ENCODE results near the gene KCNMB2.
"Not testable (repeated sequence)": the region's sequence is repeated elsewhere in the genome, so short reads cannot be mapped to it uniquely, and the experiment has no call there.

The KCNMB2 gene

DNA sequence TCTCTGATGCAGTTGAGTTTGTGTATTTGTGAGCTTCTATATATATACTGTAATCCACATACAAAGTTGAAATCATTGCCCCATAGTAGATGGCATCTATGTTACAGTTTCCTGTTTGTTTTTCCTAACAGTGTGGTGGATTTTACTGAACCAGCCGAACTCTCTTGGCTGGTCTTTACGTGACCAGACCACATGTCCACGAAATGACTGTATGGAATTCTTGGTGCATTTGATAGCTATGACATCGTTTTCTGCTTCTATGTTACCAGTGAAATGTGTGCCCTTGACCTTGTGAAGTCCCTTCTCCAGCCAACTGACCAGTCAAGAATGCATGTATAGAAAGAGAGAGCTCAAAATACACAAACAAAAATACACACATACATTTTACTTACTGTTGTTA lies 1.8 kb downstream of the KCNMB2 start:
- peaks cover 9% of the 10 kb centered on the region for H3K4me1 Mint-ChIP-seq
- ATAC-seq: no peak
- DNase-seq: no peak
- no peak overlapping the region for H3K4me3 Mint-ChIP-seq
- H3K9me3 Mint-ChIP-seq: no peaks in the 10 kb centered on the region
- no peak overlapping the region for H3K27ac Mint-ChIP-seq
- peaks cover 39% of the 10 kb centered on the region for H3K27me3 Mint-ChIP-seq

DNA sequence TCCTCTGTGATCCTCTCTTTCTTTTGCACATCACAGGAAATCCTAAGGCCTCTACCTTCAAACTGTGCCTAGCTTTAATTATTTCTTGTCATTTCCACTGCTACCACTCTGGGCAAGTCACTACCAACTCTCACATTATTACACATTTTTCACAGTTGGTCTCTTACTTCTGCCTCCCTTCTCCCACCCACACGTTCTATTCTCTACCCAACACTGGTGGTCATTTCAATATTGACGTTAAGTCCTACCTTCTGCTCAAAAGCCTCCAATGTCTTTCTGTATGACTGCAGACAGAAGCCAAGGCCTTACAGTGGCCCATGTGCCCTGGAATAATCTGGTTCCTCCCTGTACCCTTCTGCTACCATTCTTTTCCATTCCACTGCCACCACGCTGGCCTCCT lies 3.9 kb downstream of the KCNMB2 start:
- DNase-seq (no peak), ATAC-seq (no peak)
- H3K27me3 Mint-ChIP-seq: peaks cover 44% of the 10 kb centered on the region
- H3K27ac Mint-ChIP-seq: no peak overlapping the region
- H3K4me1 Mint-ChIP-seq: peaks cover 9% of the 10 kb centered on the region
- no peak overlapping the region for H3K4me3 Mint-ChIP-seq
- no peaks in the 10 kb centered on the region for H3K9me3 Mint-ChIP-seq

DNA sequence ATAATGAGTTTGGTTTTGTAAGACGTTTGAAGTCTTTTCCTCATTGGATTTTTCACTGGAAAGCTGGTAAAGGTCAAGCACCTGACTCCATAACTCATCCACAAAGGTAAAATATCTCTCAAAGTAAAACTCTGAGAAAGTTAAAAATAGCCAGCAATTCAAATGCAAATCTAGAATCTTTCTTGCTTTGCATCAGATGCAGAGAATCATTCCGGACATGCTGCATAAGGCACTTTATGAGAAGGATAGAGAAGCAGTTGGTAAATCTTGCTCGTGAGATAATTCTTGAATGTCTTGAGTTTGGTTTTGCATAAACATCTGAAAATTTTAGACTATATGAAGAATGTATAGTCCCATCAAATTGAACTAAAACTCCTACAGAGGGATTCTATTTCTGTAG lies 9.1 kb downstream of the KCNMB2 start:
- no peak for ATAC-seq
- H3K4me1 Mint-ChIP-seq: no peaks in the 10 kb centered on the region
- DNase-seq: no peak
- no peak overlapping the region for H3K27ac Mint-ChIP-seq
- peaks cover 16% of the 10 kb centered on the region for H3K27me3 Mint-ChIP-seq
- no peak overlapping the region for H3K4me3 Mint-ChIP-seq
- no peaks in the 10 kb centered on the region for H3K9me3 Mint-ChIP-seq

DNA sequence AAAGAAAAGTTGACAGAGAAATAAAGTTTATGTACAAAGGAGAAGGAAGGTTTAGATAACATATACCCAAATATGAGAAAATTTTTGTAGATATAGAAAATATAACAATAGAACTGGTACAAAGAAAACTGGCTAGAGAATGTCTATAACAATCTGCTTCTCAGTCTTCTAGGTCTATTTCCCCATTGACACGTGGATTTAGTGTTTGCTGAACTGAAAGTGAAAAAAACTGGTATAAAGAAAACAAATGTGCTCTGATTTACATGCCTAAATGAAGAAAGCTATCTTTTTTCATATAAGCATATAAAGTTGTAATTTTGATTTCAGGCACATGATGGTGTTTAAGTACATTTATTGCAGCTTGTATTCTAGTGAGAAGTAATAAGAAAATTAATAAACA lies 9.8 kb downstream of the KCNMB2 start:
- no peak overlapping the region for H3K4me3 Mint-ChIP-seq
- H3K27ac Mint-ChIP-seq: no peak overlapping the region
- ATAC-seq (no peak), DNase-seq (no peak)
- H3K9me3 Mint-ChIP-seq: no peaks in the 10 kb centered on the region
- no peaks in the 10 kb centered on the region for H3K4me1 Mint-ChIP-seq
- H3K27me3 Mint-ChIP-seq: peaks cover 11% of the 10 kb centered on the region

DNA sequence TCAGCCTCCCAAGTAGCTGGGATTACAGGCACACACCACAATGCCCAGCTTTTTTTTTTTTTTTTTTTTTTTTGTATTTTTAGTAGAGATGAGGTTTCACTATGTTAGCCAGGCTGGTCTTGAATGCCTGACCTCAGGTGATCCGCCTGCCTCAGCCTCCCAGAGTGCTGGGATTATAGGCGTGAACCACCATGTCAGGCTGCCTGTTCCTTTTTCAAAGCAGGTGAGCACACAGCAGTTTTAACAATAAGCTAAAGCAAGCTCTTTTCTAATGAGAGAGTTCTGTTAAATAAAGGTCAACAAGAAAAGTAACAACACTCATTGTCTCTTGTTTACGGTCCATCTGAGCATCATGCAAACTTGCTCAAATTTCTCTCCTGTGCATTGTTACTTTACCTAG lies 13.2 kb downstream of the KCNMB2 start:
- not testable (repeated sequence) for H3K9me3 Mint-ChIP-seq, H3K27ac Mint-ChIP-seq, H3K4me1 Mint-ChIP-seq, H3K4me3 Mint-ChIP-seq, H3K27me3 Mint-ChIP-seq, DNase-seq, ATAC-seq

DNA sequence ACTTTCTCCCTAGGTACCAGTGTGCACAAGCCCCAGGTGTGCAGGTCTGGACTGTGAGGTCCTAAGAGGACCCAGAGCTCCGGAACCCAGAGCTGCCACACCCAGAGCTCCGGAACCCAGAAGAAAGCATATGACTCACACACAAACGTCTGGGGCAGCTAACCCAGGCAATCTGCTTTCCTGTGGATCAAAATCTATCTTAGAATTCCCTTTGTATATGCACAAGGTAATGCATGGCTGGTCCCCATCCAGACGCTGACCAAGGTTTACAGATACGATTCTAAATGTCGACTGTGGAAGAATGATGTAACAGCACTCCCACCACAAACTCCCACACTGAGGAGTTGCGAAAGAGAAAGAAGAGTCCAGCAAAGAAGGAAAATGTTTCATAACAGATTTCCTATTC lies 15.7 kb downstream of the KCNMB2 start:
- H3K9me3 Mint-ChIP-seq: no peaks in the 10 kb centered on the region
- no peak for DNase-seq

DNA sequence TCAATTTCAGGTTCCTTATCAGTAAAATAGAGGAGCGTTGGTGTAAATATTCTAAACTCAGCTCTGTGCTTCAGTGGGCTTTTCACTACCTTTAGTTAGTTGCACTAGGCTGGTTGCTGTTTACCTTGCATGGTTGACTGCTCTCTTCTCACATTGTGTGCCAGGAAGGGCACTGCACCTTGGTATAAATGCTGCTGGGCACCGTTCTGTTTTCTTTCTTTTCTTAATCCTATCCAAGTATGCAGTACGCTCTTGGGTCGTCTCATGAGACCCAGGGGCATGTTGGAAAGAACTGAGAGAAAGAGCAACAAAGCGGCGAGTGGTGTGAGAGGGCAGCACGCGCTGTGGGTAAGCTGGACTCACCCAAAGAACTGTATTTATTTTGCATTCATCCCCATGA lies 22.4 kb downstream of the KCNMB2 start:
- Mint-ChIP-seq H3K4me1 (no peaks in the 10 kb centered on the region), H3K9me3 (no peaks in the 10 kb centered on the region), H3K4me3 (no peak overlapping the region), H3K27ac (no peak overlapping the region), H3K27me3 (no peaks in the 10 kb centered on the region)
- no peak for DNase-seq
- no peak for ATAC-seq

More for the DNA sequence above, 15.7 kb downstream of the KCNMB2 start:
- Mint-ChIP-seq H3K4me1 (no peaks in the 10 kb centered on the region), H3K27me3 (no peaks in the 10 kb centered on the region), H3K4me3 (no peak overlapping the region), H3K27ac (no peak overlapping the region)
- ATAC-seq: no peak

DNA sequence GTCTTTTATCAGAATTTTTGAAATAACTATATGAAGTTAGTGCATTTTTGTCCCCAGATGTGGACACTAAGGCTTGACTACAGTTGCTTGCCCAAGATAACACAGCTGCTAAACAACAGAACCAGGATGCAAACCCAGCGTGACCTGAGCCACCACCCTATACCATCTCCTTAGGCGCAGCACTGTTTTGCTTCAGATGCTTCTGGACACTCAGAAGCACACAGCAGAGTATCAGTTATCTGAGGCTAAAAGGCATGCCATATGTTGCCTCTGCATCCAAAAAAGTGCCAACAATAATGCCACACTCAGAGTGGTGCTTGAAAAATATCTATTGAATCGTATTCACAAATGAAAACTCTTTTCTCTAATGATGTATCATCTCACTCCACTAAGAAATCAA lies 24.5 kb downstream of the KCNMB2 start:
- no peaks in the 10 kb centered on the region for H3K9me3 Mint-ChIP-seq
- no peaks in the 10 kb centered on the region for H3K27me3 Mint-ChIP-seq
- ATAC-seq: no peak
- no peaks in the 10 kb centered on the region for H3K4me1 Mint-ChIP-seq
- no peak for DNase-seq
- H3K4me3 Mint-ChIP-seq: no peak overlapping the region
- H3K27ac Mint-ChIP-seq: no peak overlapping the region

DNA sequence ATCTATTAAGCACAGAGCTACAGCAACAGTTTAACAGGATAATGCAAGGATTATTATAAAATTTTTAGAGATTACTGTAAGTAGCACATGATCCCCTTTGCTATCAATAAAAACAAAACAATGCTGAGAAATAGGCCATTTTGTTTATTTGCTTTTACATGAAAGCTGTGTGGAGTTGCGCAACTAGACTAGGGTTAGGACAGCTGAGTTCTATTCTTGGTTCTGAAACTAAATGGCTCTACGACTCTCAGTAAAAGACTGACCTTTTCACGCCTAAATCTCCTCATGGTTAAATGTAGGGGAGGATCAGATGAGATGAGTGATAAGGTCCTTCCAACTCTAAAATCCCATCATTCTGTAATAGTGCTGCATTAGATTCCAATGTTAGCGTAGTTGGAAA lies 25.0 kb downstream of the KCNMB2 start:
- no peak overlapping the region for H3K27ac Mint-ChIP-seq
- H3K27me3 Mint-ChIP-seq: no peaks in the 10 kb centered on the region
- no peak for DNase-seq
- no peaks in the 10 kb centered on the region for H3K9me3 Mint-ChIP-seq
- ATAC-seq: no peak
- no peak overlapping the region for H3K4me3 Mint-ChIP-seq
- no peaks in the 10 kb centered on the region for H3K4me1 Mint-ChIP-seq

DNA sequence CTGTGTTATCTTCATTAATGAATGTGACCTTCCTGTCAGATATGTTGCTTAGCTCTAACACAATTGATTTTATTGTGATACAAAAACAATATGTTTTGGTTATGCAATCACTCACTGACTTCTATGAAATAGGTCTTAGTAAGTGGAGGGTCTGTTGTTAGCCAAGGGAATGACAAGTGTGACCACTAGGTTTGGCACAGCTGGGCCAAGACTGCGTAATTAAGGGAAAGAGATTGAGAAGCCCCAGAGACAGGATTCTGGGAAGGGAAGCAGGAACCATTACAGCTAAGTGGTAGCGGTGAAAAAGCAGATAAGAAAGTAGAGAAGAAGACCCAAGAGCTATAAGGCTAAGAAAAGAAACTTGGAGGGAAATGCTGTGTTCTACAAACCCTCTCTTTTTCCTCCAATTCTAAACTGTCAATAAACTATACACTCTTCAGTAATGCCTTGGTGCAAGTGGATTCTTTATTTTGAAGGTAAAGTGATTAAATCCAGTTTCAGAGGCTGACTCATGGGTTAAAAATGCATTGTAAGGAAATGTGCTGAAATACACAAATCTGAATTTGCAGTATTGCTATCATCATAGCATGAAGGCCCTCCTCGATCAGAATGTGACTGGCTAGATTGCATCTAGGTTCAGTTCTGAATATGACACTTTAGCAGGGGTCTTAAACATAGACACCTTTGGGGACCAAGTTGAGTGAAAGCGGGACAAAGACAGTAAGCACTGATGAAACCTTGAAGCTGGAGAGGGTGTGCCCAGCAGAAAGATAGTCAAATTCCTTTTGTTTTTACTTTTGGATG lies 26.1 kb downstream of the KCNMB2 start:
- H3K9me3 Mint-ChIP-seq: no peaks in the 10 kb centered on the region
- DNase-seq (no peak), ATAC-seq (no peak)
- no peak overlapping the region for H3K4me3 Mint-ChIP-seq
- no peaks in the 10 kb centered on the region for H3K27me3 Mint-ChIP-seq
- no peaks in the 10 kb centered on the region for H3K4me1 Mint-ChIP-seq
- H3K27ac Mint-ChIP-seq: no peak overlapping the region

DNA sequence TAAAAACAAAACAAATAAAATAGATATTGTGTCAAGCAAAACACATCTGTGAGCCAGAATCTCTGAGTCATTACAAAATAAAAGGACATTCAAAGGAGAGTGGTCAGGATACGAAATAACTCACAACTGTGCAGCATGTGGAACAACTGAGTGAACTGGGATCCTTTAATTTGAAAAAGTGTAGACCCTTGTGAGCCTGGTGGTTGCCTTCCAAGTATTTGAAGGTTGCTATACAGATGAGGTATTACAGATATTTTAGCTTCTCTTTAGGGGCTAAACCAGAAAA lies 26.7 kb downstream of the KCNMB2 start:
- no peak for DNase-seq

DNA sequence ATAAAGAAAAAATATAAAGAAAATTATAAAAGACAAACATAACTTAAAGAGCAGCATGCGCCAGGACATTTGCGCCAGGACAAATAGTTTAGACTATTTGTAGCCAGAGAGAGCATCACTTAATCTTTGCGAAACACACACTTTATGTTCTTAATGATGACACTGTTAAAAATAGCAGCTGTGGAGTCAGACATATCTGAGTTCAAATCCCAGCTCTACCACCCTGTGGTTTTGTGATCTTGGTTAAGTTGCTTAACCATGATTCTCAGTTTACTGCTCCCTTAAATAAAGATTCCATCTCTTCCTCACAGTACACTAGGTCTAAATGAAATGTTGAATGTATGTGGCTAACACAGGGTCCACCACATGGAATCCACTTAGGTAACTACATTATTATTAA lies 31.4 kb downstream of the KCNMB2 start:
- no peaks in the 10 kb centered on the region for H3K9me3 Mint-ChIP-seq
- H3K4me1 Mint-ChIP-seq: no peaks in the 10 kb centered on the region
- H3K27ac Mint-ChIP-seq: no peak overlapping the region
- DNase-seq (no peak), ATAC-seq (no peak)
- H3K27me3 Mint-ChIP-seq: no peaks in the 10 kb centered on the region
- H3K4me3 Mint-ChIP-seq: no peak overlapping the region

More for the DNA sequence above, 26.7 kb downstream of the KCNMB2 start:
- no peaks in the 10 kb centered on the region for H3K9me3 Mint-ChIP-seq
- no peak overlapping the region for H3K4me3 Mint-ChIP-seq
- no peaks in the 10 kb centered on the region for H3K4me1 Mint-ChIP-seq
- H3K27ac Mint-ChIP-seq: no peak overlapping the region
- ATAC-seq: no peak
- H3K27me3 Mint-ChIP-seq: no peaks in the 10 kb centered on the region

DNA sequence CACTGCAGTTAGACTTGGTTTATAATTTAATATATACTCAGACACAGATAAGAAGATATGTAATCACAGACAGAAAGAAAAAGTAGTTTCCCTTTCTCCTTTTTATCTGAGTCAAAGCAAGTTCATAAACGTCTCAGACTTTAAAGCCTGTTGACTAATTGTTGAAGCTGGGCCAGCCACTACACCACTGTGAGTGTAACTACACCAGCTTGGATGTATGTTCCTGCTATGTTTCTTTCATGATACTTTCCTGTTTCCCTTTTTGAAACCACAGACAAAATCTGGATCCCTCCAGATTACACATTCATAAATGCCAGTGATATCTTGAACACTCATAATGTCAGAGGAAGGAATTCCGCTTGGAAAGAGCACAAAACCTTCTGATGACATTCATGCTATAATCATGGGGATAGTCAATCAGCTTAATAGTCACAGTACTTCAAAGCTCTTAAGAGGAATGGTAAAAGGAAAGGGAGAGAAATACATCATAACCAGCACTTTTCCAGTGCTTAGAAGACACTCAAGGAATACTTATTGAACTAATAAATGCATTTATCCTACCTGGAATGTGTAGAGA lies 32.0 kb downstream of the KCNMB2 start:
- H3K9me3 Mint-ChIP-seq: no peaks in the 10 kb centered on the region
- ATAC-seq (no peak), DNase-seq (no peak)
- H3K4me1 Mint-ChIP-seq: no peaks in the 10 kb centered on the region
- H3K27me3 Mint-ChIP-seq: no peaks in the 10 kb centered on the region
- no peak overlapping the region for H3K27ac Mint-ChIP-seq
- no peak overlapping the region for H3K4me3 Mint-ChIP-seq

DNA sequence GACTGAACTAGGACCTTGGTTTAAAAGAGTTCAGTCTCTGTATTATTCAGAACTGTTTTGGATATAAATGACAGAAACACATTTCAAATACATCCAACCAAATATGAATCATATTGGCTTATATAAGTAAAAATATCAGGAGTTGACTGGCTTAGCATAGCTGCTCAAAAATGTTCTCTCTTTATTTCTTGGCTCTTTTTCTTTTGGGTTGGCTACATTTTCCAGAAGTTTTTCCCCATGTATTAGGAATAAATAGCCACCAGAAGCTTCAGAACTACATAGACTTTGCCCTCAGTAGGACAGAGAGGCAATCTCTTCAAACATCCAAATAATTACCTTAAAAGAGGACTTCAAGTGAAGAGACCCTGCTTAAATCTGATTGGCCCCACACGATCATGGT lies 32.7 kb downstream of the KCNMB2 start:
- DNase-seq (no peak), ATAC-seq (no peak)
- Mint-ChIP-seq H3K27ac (no peak overlapping the region), H3K4me3 (no peak overlapping the region), H3K9me3 (no peaks in the 10 kb centered on the region), H3K27me3 (no peaks in the 10 kb centered on the region), H3K4me1 (no peaks in the 10 kb centered on the region)

DNA sequence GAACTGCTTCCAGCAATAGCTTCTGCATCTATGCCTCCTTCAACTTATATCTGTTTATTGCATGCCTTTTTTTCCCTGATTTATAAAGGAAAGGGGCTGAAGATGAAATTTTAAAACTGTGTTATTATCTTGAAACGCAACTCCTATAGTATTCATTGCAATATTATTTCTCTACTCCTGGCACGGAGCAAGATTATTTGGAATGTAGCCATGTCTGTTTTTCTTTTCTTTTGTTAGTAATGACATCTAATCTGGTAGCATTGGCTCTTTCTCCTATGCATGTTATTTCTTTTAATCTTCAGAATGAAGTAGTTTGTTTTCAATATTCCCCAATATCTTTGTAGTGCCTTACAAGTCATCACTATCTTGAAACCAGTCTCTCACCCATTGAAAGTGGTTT lies 33.6 kb downstream of the KCNMB2 start:
- no peaks in the 10 kb centered on the region for H3K27me3 Mint-ChIP-seq
- no peak overlapping the region for H3K27ac Mint-ChIP-seq
- no peak overlapping the region for H3K4me3 Mint-ChIP-seq
- ATAC-seq (no peak), DNase-seq (no peak)
- H3K9me3 Mint-ChIP-seq: no peaks in the 10 kb centered on the region
- H3K4me1 Mint-ChIP-seq: no peaks in the 10 kb centered on the region

DNA sequence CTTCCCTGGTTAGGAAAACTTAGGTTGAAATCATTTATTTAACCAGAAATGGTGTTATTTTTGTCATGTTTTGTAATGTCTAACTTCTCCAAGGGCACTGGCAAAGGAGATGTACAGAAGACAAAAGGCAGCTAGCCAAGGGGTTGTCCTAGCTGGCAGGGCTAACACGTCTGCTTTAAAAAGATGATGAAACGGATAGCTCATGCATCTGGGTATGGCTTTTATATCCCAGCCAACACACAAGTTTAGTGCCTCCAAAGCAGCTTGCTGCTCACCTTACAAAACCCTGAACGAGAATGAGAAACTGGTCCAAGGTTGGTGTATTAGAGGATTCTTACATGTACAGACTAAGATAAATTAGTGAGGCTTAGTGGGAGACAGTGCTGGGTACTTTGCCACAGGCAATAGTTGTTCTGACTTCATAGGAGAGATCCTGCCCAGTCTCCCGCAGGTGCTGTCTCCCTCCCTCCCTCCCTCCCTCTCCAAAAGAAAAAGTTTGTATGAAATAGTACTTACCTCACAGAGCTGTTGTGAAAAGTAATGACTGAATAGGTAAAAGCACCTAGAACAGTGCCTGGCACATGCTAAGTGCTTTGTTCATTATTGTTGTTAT lies 47.8 kb downstream of the KCNMB2 start:
- ATAC-seq (no peak), DNase-seq (no peak)
- Mint-ChIP-seq H3K27me3 (no peaks in the 10 kb centered on the region), H3K4me3 (no peak overlapping the region), H3K4me1 (no peaks in the 10 kb centered on the region), H3K9me3 (peaks cover 4 to 14% of the 10 kb centered on the region in 2 donors), H3K27ac (no peak overlapping the region)
